ENCODE data around the gene MBTPS1.
"Not testable (repeated sequence)": the region's sequence is repeated elsewhere in the genome, so short reads cannot be mapped to it uniquely, and the experiment has no call there.

GRCh38 chr16:84111949-84112348 lies 4.8 kb downstream of the MBTPS1 start:
- TF ChIP-seq CTCF (IDR thresholded peaks at IDR 0.05; ENCODE audit: insufficient read depth, low read length, poor library complexity, severe bottlenecking); EZH2phosphoT487 (conservative IDR thresholded peaks at IDR 0.05; ENCODE audit: low read length): not testable (repeated sequence)
